Sigmoid colon (tissue), 3 donors: ENCODE data around the gene PRXL2B.

Experiments used
- POLR2A ChIP-seq, 2 donors: fragments of 450-650 bp; IDR thresholded peaks; one replicate each; pipeline ENCODE4 v1.6.1; 2016; ENCODE audit warnings: antibody characterized with exemption in 2 of 2, mild to moderate bottlenecking in 2 of 2, moderate library complexity in 2 of 2
- TF ChIP-seq, protein P1 (sequence below), 4 experiments: fragments of 450-650 bp in 3 of 4; fragments of 200-600 bp in 1 of 4; IDR thresholded peaks; one replicate each; pipeline ENCODE4 v1.5.1; 2016 to 2019; ENCODE audit warnings: antibody characterized with exemption in 4 of 4, mild to moderate bottlenecking in 3 of 4, moderate library complexity in 2 of 4

DNA sequence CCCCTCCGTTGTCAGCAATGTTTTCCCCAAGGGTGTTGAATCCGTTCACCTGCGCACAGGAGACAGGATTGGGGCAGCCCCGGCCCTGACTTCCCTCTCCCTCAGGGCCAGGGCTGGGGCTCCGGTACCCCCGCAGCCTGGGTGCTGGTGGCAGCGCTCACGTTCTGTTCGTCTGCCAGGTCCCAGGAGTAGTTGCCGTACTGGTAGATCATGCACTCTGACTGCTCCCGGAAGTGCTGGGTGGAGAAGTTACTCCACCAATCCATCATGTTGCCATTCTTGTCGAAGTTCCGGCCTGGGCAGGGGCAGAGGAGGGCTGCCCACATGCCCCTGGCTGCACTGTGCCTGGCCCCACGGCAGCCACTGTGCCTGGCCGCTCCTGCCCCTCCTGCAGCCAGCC is 6.1 kb downstream of the PRXL2B start:
- TF ChIP-seq, protein P1, sequence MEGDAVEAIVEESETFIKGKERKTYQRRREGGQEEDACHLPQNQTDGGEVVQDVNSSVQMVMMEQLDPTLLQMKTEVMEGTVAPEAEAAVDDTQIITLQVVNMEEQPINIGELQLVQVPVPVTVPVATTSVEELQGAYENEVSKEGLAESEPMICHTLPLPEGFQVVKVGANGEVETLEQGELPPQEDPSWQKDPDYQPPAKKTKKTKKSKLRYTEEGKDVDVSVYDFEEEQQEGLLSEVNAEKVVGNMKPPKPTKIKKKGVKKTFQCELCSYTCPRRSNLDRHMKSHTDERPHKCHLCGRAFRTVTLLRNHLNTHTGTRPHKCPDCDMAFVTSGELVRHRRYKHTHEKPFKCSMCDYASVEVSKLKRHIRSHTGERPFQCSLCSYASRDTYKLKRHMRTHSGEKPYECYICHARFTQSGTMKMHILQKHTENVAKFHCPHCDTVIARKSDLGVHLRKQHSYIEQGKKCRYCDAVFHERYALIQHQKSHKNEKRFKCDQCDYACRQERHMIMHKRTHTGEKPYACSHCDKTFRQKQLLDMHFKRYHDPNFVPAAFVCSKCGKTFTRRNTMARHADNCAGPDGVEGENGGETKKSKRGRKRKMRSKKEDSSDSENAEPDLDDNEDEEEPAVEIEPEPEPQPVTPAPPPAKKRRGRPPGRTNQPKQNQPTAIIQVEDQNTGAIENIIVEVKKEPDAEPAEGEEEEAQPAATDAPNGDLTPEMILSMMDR (IDR thresholded peaks at IDR 0.05): no peak
- TF ChIP-seq POLR2A (IDR thresholded peaks at IDR 0.05): peak in 1 of 2 donors; percentile 12
